GM21576 (cell line): Measurements from ENCODE around the gene DPP10.
A peak's percentile ranks its signal among the peaks of the same experiment; 100 is the strongest.

Experiments
- ATAC-seq: cut with Tn5 transposase; IDR thresholded peaks from one replicate; pipeline ENCODE4 v1.9.1; 2021; ENCODE audit warnings: mild to moderate bottlenecking, moderate library complexity; ENCODE audit not compliant: unreplicated experiment

Gene DPP10

GRCh38 chr2:115105966-115106365, 663.5 kb downstream of the DPP10 start:
- no peak for ATAC-seq

DNA sequence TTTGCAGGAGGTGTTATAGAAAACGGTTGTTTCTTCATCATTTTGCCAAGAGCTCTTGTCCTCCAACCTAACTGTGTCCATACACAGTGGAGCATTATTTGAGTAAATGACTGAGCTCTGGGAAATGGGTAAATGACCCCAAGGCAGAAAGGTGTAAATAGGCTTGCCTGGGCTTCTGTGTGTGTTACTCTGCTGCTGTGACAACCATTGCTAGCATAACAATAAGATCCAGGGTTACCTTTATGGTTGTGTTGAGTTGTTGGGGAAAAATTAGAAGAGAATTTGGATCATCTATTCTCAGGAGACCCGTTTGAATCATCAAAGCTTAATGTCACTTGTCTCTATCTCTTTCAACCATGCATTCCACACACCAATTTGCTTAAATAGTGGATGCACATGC, 672.7 kb downstream of the DPP10 start:
- no peak for ATAC-seq

- no peak for ATAC-seq
Measured at GRCh38 chr2:115118306-115118705, 675.9 kb downstream of the DPP10 start.

- ATAC-seq, result no peak
Measured at GRCh38 chr2:115119086-115119485, 676.6 kb downstream of the DPP10 start.

- ATAC-seq, result no peak
Measured at GRCh38 chr2:115122701-115123100, 680.3 kb downstream of the DPP10 start.

DNA sequence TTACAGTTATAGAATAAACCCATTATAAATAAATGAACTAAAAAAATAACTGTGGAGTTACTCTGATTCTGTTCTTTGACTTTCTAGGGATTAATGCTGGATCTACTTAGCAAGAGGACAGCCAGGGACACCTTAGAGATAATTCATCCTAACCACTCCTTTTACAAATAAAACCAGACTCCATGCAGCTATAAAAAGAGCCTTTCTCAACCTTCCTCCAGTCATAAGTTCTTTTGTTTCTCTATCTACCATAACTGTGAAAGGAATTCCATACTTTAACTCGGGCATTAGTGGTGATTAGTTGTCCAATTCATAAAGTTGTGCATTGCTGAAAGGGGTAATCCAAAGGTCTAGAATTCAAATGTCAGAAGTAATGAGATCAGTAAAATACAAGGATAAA, 682.4 kb downstream of the DPP10 start:
- no peak for ATAC-seq

DNA sequence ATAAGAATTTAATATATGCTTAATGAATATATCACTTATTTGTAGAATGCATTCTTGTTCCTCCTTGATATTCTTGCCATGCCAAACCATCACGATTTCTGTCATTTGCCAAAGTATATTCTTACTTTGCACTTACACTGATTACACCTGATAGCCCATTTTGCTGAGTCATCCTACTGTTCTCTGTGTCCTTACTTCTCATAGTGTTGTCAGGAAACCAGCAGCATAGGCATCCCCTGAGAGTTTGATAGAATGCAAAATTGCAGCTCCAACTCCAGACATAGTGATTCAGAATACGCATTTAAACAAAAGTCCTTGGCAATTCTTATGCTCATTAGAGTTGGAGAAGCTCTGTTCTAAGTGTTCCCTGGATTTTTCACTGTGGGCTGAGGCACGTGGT, 687.1 kb downstream of the DPP10 start:
- no peak for ATAC-seq

DNA sequence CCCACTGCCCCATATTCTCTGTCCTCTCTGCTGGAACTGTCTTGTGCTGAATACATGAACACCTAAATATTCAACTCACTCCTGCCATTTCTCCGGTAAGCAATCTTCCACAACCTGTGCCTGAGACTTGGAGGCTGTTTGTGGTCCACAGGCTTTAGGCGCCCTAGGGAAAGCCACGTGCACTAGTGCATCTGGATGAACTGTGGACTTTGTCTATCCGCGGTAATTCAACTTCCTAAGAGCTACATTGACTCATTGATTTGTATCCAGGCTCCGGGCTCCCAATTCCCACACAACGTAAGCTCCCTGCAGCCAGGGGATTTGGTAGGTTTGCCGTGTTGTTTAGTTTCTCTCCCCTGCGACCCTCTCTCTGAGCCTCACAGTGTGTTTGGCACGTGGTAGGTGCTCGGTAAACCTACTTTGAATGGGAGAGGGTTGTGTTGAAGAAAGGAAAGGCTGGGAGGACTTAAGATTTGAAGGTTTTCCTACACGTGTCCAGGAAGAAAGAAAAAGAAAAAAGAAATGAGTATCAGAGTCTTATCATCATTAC, 718.2 kb downstream of the DPP10 start:
- ATAC-seq, result no peak

DNA sequence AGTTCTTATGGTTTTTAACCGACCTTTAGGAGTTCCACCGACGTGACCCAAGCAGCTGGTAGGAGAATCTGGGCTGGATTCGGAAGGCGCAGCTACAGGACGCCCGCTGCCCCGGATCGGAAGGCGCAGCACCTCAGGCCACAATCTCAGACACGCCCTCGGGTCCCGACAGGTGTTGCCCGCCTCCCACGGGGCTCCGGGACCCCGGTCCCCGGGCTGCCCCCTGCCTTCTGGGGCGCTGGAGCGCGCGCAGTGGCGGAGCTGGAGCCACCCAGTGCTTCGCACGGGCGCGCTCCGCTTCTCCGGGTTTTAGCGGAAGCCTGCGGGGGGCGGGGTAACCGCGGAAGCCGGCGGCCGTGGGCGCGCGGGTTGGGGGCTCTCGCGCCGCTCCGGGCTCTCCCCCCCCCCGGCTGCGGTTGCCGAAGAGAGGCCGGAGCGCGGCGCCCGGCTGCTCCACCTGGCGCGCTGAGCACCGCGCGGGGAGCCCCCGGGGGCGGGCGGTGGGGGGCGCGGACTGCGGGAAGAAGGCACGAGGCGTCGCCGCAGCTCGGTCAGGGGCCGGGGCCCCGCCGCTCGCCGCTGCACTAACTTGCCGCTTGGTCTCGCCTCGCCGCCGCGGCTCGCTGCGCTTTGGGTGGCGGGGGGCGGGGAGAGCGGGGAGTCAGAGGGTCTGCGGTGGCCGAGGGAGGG, 718.8 kb downstream of the DPP10 start:
- no peak for ATAC-seq

DNA sequence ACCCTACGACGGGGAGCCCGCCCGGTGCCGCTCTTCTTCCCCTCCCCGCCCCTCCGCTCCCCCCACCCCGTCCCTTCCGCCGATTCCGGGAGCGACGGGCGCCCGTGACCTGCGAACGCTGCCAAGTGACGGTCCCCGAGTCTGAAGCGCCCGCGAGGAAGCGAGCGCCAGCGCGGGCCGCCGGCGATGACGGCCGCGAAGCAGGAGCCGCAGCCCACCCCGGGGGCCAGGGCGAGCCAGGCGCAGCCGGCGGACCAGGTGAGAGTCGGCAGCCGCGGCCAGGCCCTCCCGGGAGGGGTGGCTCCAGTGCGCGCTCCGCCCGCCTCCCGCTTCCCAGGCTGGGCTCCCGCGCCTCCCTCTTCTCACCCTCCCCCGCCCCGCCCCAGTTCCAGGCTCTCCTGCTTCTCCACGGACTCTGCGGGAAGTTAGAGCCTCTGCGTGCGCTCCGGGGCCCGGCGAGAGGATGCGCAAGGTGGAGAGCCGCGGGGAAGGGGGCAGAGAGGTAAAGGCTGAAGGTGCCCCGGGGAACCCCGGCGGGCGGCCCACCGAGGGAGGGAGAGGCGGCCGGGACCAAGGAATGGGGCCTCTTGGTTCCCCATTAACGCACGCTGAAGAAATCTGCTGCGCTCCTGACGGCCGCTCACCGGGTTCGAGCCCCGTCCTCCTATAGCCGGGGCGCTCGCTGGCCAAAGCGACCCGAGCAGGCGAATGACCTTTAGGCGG, 719.5 kb downstream of the DPP10 start:
- ATAC-seq, result no peak

DNA sequence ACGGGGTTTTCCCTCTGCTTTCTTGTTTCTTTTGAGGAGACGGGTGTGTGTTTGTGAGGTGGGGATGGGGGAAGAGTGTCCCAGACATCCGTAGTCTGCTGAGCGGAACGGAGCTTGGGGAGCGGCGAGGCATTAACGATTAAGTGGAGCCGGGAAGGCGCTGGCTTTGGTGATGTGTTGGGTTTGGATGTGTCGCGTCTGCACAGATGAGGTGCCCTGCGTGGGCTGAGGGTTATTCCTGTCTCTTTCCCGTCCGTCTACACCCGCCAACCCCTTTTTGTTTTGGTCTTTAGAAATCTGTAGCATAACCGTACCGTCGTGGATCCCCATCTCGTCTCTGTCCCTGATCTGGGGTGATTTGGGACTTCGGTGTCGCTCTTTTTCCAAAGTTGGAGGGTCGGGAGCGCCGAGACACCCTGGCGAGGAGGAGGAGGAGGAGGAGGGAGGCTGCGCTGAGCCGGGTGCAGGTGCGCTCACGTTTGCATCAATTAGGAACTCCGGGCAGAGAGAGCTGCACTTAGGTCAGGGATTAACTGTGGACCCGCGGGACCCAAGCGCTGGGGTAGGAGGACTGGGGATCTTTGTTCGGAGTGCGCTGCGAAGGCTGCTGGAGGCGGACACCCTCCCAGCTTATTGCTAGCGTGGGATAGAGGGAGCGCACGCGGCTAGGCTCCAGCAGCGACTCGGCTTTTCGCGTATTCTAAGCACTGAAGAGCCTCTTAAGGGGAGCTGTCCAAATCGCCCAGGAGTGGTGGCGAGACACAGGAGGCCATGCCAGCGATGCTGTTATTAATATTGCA, 720.3 kb downstream of the DPP10 start:
- ATAC-seq, result no peak

DNA sequence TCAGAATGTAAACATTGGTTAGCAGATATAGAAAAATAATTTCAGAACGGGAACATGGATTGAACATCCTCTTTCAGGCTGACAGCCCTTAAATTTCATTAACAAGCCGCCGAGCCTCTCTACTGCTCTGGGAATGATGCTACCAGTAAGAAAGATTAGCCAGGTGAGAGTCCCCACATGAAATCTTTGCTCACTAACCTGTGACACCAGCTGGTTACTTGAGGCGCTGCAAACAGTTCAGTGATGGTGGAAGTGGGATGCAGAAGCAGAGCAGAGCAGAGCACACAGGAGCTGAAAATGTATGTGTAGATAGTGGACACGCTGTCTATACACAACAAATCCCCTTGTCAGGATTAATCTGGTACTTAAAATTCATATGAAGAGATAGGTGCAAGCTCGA, 721.1 kb downstream of the DPP10 start:
- no peak for ATAC-seq

DNA sequence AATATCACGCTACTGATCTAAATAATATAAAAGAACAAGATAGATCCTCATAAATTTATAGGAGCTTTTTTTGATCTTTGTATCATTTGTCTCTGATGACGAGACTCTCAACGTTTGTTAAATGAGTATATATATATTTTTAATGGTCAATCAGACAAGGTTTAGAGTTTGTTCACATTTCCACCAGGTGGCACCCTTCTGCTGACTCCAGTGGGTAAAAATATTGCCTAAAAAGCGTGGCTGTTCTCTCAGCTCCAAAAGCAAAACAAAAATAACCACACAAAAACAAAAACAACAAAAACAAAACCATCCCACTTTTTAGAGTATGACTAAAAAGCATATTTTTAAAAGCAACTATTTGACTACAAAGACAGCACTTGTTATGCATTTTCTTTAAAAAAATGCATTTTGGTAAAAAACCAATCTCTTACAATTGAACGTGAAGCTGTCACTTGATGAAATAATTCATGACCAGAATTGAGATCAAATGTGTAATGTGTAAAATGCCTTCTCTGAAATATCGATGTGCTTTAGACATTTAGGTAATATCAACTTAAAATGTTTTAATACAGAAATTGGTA, 723.2 kb downstream of the DPP10 start:
- peak; percentile 60 for ATAC-seq

DNA sequence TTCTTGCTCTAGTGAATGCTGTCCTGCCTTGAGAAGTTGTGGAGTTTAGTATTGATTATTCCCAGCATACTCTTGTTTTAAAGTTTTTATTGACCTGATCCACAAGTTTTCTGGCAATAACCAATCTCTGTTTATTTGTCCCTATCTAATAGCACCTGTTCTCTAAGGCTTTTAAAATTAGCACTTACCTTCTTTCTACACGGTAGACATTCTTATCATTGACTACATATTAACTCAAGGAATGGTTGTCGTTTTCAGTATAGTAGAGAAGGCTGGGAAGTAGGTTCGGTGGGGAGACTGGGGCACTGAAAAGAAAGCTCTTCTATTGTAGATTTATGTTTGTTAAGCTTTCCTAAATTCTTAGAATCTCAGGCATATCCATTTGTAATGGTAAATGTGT, 726.0 kb downstream of the DPP10 start:
- ATAC-seq, result no peak

DNA sequence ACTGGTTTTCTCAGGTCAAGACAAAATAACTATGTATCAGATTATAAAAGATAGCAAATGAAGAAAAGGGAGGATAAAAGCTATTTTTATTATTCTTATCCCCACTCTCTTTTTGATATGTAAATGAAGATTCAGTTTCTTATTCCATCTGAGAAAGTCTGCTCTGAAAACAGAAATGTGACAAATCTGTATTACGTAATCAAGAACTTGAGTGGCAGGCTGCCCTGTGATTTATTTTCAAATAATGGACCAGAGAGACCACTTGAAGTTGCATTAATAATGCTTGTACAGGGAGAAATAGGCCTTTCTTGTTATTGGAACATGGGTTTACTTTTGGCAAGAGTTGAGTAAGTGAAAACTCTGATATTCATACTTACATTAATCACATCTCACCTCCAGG, 727.4 kb downstream of the DPP10 start:
- ATAC-seq, result no peak

DNA sequence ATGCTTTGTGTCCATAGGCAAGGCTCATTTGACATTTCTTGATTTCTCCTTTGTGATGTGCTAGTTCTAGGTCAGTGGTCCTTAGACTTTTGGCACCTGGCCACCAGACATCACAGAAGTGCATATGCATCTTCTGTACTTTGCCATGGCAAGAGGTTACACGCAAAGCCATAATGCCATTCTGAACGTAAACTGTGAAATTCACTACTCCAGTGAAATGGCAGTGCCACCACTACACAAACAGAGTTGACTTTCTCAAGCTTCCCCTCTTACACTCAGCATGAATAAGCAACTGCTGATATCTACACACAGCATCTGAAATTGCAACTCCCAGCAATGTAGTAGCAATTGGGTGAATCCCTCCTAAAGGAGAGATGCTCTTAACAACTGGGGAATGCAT, 729.3 kb downstream of the DPP10 start:
- ATAC-seq, result no peak

- no peak for ATAC-seq
Measured at GRCh38 chr2:115174651-115175050, 732.2 kb downstream of the DPP10 start.

- ATAC-seq, result no peak
Measured at GRCh38 chr2:115183144-115183543, 740.7 kb downstream of the DPP10 start.

- no peak for ATAC-seq
Measured at GRCh38 chr2:115190459-115190858, 748.0 kb downstream of the DPP10 start.

- no peak for ATAC-seq
Measured at GRCh38 chr2:115194623-115195022, 752.2 kb downstream of the DPP10 start.

DNA sequence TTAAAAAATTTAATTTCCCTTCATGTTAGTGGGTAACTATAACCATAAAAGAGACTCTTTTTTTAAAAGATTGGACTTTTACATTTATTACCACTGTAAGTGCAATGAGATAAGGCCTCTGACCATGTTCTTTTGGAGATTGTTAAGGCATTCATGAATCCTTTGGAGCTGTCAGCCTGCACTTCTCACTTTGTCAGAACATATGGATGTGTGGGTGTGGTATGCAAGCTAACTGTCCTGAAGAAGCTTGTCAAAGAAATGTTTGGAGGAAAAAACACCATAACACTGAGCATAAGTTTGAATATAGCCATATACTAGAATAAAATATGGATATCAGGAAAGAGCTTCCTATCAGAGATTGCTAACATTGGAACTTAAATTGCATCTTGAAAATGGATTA, 754.1 kb downstream of the DPP10 start:
- ATAC-seq, result no peak
